Colonic mucosa (tissue), 4 donors: ENCODE data around the gene RFESD. TPM values are rescaled to one million over a fixed set of nuclear protein-coding genes. Genes with fewer than 3 reads are reported as not detected.
"Not testable (repeated sequence)": the region's sequence is repeated elsewhere in the genome, so short reads cannot be mapped to it uniquely, and the experiment has no call there.

ENCODE experiments used
- DNase-seq: peaks from one replicate; pipeline ENCODE4 v3.0.0-alpha.2; 2020
- H3K27ac ChIP-seq: fragments of 200-600 bp; one replicate; pipeline ENCODE4 v1.8.0; 2021
- H3K27me3 ChIP-seq: fragments of 200-600 bp; one replicate; pipeline ENCODE4 v1.8.0; 2021
- H3K36me3 ChIP-seq: fragments of 200-600 bp; one replicate; pipeline ENCODE4 v1.8.0; 2021
- H3K4me1 ChIP-seq: fragments of 200-600 bp; one replicate; pipeline ENCODE4 v1.8.0; 2021; ENCODE audit warnings: mild to moderate bottlenecking
- H3K4me3 ChIP-seq: fragments of 200-600 bp; one replicate; pipeline ENCODE4 v1.8.0; 2021
- H3K9ac ChIP-seq, 2 donors: one replicate each; pipeline ENCODE4 v1.7.0; 2013; ENCODE audit warnings: control low read depth in 2 of 2, low read depth in 2 of 2, low read length in 2 of 2
- H3K9me3 ChIP-seq: fragments of 200-600 bp; one replicate; pipeline ENCODE4 v1.8.0; 2021
- CTCF ChIP-seq: fragments of 200-600 bp; IDR thresholded peaks from one replicate; pipeline ENCODE4 v1.8.0; 2022; ENCODE audit warnings: antibody characterized with exemption, mild to moderate bottlenecking
- intact Hi-C: fragments of 100-400 bp; cut with DNase I; formaldehyde crosslinking; loops from one replicate; pipeline ENCODE4 v1.14.1; 2022
- total RNA-seq, 2 donors: library from RNA; stranded (reverse); fragmentation: NEBNext Ultra II Directional in 1 of 2; extraction: Animal tissue kit (Norgen Biotek cat#: 25700) in 1 of 2; gene quantifications; one replicate each; pipeline ENCODE4 v1.2.1, GENCODE V29; 2021
- donor health status: healthy.
- donor health status: DM: no; HTN: no; CAD: no.
- donor health status: DM: no; HTN: no; CAD: no.

The RFESD gene
- total RNA-seq, 2 donors from 2014 or later: 0.89 to 2.0 TPM

GRCh38 chr5:95701074-95701473 lies 54.5 kb downstream of the RFESD start:
- Histone ChIP-seq H3K27ac (no peak overlapping the region), H3K36me3 (no peaks in the 10 kb centered on the region), H3K4me3 (no peak overlapping the region), H3K9ac (no peak overlapping the region), H3K27me3 (no peaks in the 10 kb centered on the region), H3K9me3 (no peaks in the 10 kb centered on the region), H3K4me1 (no peaks in the 10 kb centered on the region)
- no peak for DNase-seq
- no peak for TF ChIP-seq CTCF
- intact Hi-C loops: no loop called here

- no peak for DNase-seq
- TF ChIP-seq CTCF: no peak
- H3K9ac ChIP-seq: no peak overlapping the region
- intact Hi-C loops: no loop called here
- H3K9me3 ChIP-seq: no peaks in the 10 kb centered on the region
- no peaks in the 10 kb centered on the region for H3K4me1 ChIP-seq
- no peak overlapping the region for H3K27ac ChIP-seq
- no peak overlapping the region for H3K4me3 ChIP-seq
- H3K36me3 ChIP-seq: no peaks in the 10 kb centered on the region
- no peaks in the 10 kb centered on the region for H3K27me3 ChIP-seq
These were observed 57.6 kb downstream of the RFESD start for GRCh38 chr5:95704150-95704549.

- H3K27me3 ChIP-seq, intact Hi-C loops, H3K27ac ChIP-seq: not testable (repeated sequence)
These were observed 59.6 kb downstream of the RFESD start for GRCh38 chr5:95706196-95706595.

GRCh38 chr5:95707055-95707454 lies 60.5 kb downstream of the RFESD start:
- H3K9ac ChIP-seq: no peak overlapping the region
- no peak for TF ChIP-seq CTCF
- H3K4me3 ChIP-seq: no peak overlapping the region
- DNase-seq: no peak
- no peaks in the 10 kb centered on the region for H3K9me3 ChIP-seq
- H3K27ac ChIP-seq: no peak overlapping the region
- H3K27me3 ChIP-seq: no peaks in the 10 kb centered on the region
- H3K4me1 ChIP-seq: no peaks in the 10 kb centered on the region
- intact Hi-C loops: no loop called here
- no peaks in the 10 kb centered on the region for H3K36me3 ChIP-seq

More at GRCh38 chr5:95706196-95706595, 59.6 kb downstream of the RFESD start:
- not testable (repeated sequence) for H3K9me3 ChIP-seq, H3K4me3 ChIP-seq, H3K9ac ChIP-seq, DNase-seq, H3K4me1 ChIP-seq, H3K36me3 ChIP-seq

Other genes with a start within 250 kb of the RFESD start
- 10 to 100 TPM; 51.3 to 65.8 TPM for gene SKIC3, start 91.8 kb upstream of the RFESD start, total RNA-seq
- gene ARSK, start 91.7 kb upstream of the RFESD start, total RNA-seq: 1 to 10 TPM; 3.7 to 4.3 TPM
- gene GPR150, start 26.7 kb upstream of the RFESD start, total RNA-seq: under 1 TPM; 0.27 to 0.52 TPM
- gene SPATA9, start 36.2 kb downstream of the RFESD start, total RNA-seq: under 1 TPM; 0.37 to 0.40 TPM
- gene RHOBTB3, start 84.6 kb downstream of the RFESD start, total RNA-seq: 10 to 100 TPM; 50.0 to 59.0 TPM
- 10 to 100 TPM; 52.8 to 89.6 TPM for gene GLRX, start 175.9 kb downstream of the RFESD start, total RNA-seq